Stomach (tissue), 4 donors: ENCODE measurements around the gene ARHGAP10.

Experiments
- CTCF ChIP-seq, 7 experiments: fragments of 450-650 bp in 4 of 7; fragments of 200-600 bp in 3 of 7; sonication (generic) in 3 of 7; IDR thresholded peaks; one replicate each; pipeline ENCODE4 v1.5.1; 2016 to 2019; ENCODE audit warnings: antibody characterized with exemption in 7 of 7, control low read depth in 2 of 7, mild to moderate bottlenecking in 1 of 7
- EP300 ChIP-seq: sonication (generic); formaldehyde crosslinking; IDR thresholded peaks from one replicate; pipeline ENCODE4 v1.6.1; 2017; ENCODE audit warnings: antibody characterized with exemption
- POLR2A ChIP-seq, 4 donors: fragments of 450-650 bp; IDR thresholded peaks; one replicate each; pipeline ENCODE4 v1.6.1; 2016; ENCODE audit warnings: antibody characterized with exemption in 4 of 4, control low read depth in 2 of 4, mild to moderate bottlenecking in 1 of 4, moderate library complexity in 1 of 4

GRCh38 chr4:147863111-147863747 is 131.3 kb downstream of the ARHGAP10 start:
- TF ChIP-seq CTCF (IDR thresholded peaks at IDR 0.05) (no peak), POLR2A (IDR thresholded peaks at IDR 0.05) (no peak), EP300 (no peak)
